Adipose tissue (tissue), 3 donors: ENCODE measurements around the gene ARHGAP29. TPM values are rescaled to one million over a fixed set of nuclear protein-coding genes. Genes with fewer than 3 reads are reported as not detected.

Experiments
- H3K27ac ChIP-seq: one replicate; pipeline ENCODE4 v1.5.1; 2013; ENCODE audit warnings: low read depth, low read length
- WGBS, 3 donors: extraction: QIAGEN DNeasy Blood & Tissue Kit; methylation state at CpG; one replicate each; pipeline ENCODE4 v1.1.7; 2013; 5-methylcytosine and 5-hydroxymethylcytosine counted together
- polyA plus RNA-seq, 3 donors: library from polyadenylated mRNA; stranded (reverse); fragments of 200-250 nt; gene quantifications; one replicate each; pipeline ENCODE4 v1.2.3, GENCODE V29; 2013
- donor health status: healthy with polysubstance abuse.
- donor health status: Bipolar disorder and iron deficiency.
- donor health status: healthy.

The ARHGAP29 gene
- polyA plus RNA-seq, 3 donors: 5.0 to 19.2 (median 18.3) TPM

DNA sequence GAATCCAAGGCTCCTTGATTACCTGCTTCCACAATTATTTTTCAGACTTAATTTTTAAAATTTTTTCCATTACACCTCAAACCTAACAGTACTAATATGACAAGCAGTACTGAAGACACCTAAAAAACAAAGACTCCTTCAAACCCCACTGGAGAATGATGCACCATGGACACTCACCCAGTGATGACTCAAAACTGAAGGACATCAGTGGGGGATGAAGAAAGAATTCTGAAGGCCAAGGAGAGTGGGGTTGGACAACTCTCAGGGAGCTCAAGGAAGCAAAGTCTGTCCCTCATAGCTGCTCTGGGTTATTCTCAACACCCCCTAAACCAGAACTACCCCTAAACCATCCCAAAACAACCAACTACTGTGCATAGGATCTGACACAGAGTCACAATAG is 2.4 kb upstream of the ARHGAP29 start:
- no peak overlapping the region for H3K27ac ChIP-seq

DNA sequence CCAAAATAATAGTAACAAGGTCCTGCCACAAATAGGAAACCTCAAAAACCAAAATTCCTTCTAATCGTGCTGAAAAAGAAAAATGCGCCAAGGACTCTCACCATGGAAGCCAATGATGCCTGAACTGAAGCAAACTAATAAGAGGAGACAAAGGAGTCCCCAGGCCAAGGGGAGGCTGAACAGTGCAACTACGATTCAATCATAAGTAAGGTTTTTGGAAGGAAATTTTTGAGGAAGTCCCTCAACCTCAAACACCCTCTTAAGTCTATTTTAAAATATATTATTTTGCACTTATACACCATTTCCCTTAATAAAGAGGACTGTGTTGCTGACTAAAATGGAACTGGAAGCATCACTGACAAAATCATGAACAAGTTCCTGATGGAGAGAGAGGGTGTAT is 1.7 kb upstream of the ARHGAP29 start:
- 44 to 70% (median 55%) methylated on average over 3 of the region's 3 CpGs for WGBS, 3 donors
- H3K27ac ChIP-seq: no peak overlapping the region

DNA sequence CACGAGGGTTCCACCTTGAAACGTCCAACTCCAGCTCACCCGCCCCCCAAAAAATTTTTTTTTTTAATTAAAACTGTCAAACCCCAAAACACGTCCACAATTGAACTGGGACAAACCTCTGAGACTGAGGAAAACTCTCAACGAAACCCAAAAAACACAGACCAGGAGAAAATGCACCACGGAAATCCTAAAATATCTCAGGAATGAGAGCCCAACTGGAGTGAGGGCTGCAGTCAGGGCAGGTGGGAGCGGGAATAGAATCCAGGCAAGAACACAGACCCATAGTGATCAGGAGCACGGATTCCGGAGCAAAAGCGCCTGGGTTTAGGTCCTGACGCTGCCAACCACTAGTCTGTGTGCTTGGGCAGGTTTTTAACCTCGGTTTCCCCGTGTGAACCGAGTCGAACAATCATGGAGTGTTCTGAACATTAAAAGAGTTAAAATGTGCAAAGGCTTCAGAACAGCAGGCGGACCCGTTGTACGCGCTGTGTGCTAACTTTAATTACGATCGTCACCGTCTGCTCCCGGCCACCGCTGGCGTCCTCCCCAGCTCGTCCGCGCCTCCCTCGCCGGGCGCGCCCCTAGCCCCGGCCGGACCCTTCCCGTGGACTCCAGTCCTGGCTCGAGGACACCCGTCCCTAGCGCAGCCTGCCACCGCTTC is 624 bp downstream of the ARHGAP29 start:
- WGBS, 3 donors: 0 to 1% (median 1%) methylated on average over 39 of the region's 39 CpGs
- H3K27ac ChIP-seq: no peak overlapping the region

DNA sequence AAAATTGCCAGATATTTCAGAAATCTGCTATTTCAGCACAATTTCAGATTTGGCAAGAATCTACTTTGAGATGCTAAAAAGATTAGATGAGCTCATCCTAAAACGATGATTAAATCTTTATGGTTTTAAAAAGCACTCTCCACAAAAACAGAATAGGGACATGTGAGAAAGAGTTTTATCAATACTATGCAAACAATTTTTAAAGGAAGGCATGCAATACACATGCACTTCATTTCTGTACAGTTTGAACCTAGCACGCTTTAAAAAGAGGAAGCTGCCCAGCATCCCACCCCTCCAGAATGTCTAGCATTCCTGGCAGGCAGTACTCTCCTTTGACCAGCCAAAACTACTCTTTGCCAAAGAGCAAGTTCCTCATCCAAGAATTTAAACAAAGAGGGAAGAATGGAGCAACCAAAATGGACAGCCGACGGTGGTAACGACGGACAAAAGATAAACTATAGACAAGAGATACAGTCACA is 1.3 kb downstream of the ARHGAP29 start:
- no peak overlapping the region for H3K27ac ChIP-seq
- WGBS, 3 donors: 0 to 10% (median 0%) methylated on average over 6 of the region's 6 CpGs

DNA sequence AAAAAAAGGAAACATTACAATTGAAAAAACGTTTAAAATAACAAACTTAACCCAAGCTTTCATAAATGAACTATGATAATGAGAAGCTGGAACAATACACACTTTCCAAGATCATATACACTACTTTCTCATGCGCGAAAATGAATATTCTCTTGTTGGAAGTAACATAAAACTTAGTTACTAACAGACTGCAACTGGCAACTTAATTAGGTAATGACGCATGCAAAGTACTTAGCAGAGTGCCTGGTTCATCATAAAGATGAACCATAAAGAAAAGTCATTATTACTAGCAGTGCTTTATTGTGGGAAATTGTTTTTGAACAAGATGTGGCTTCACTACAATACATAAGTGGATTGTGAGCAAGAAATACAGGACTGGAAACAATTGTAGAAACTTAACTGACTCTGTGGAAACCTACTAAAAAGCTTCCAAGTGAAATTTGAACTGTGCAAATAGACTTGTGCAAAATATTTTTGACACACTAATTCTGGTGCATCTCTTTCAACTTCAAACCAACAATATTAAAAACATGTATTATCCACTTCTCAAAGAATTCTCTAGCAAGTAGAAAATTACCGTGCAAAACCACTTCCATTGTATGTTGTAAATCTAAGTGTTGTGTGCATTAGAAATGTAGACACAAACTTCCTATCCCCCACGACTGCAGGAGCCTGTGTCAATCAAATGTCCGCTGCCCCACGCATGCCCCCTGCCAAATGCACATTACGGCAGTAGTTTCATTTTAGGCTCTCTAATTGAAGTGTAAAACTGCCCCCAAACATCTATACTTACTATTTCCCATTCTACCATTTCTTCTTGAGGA is 2.0 kb downstream of the ARHGAP29 start:
- H3K27ac ChIP-seq: no peak overlapping the region
- WGBS, 3 donors: 21 to 43% (median 21%) methylated on average over 9 of the region's 9 CpGs

DNA sequence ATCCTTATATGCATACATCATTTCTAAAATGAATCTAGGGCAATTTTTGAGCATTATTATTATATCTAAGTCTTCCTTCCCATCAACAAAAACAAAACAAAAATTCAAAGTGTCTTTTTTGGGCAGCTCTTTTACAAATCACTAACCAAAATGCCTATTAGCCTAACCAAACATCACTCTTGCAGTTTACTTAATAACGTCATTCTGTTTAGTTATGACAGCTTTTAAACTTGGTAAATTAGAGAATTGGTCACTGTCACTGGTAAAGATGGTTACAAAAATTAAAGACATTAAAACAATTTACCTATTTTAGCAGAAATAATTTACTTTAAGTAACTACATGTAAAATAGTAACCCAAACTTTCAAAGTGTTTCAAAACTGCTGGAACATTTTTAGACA is 2.8 kb downstream of the ARHGAP29 start:
- WGBS, 3 donors: 36 to 54% (median 52%) methylated on average over 1 of the region's 1 CpG
- H3K27ac ChIP-seq: no peak overlapping the region

DNA sequence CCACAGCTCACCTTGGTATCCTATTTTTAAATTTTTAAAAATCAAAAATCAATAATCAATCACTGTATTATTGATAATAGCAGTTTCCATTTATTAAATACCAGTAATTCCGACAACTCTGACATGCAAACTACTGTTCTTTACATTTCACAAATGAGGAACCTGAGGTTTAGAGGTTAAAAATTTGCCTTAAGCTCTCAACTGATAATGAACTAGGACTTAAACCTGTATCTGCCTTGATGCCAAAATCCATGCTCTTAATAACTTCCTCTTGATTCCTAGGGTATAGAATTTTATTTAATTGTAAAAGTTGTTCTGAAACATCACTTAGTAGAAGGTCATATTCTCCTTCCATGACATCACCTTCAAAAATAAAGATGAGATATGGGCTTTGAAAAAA is 5.6 kb downstream of the ARHGAP29 start:
- 43 to 72% (median 58%) methylated on average over 1 of the region's 1 CpG for WGBS, 3 donors
- H3K27ac ChIP-seq: no peak overlapping the region

DNA sequence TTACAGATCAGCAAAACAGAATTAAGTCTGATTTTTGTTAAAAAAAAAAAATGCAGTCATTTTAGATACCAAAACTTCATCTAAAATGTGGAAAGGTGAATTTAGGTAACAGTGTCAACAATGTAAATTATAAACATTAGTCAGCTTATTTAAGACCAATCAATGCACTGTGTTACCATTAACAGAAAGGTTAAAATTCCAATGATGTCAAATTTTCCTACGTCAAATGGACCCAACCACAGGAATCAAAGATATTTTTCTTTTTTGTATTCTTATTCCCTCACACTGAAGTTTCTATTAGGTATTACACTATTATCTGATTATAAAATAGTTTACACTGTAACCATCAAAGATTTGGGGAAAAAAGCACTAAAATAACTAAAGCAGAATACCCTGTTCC is 6.5 kb downstream of the ARHGAP29 start:
- H3K27ac ChIP-seq: no peak overlapping the region
- WGBS, 3 donors: 76 to 78% (median 76%) methylated on average over 1 of the region's 1 CpG

DNA sequence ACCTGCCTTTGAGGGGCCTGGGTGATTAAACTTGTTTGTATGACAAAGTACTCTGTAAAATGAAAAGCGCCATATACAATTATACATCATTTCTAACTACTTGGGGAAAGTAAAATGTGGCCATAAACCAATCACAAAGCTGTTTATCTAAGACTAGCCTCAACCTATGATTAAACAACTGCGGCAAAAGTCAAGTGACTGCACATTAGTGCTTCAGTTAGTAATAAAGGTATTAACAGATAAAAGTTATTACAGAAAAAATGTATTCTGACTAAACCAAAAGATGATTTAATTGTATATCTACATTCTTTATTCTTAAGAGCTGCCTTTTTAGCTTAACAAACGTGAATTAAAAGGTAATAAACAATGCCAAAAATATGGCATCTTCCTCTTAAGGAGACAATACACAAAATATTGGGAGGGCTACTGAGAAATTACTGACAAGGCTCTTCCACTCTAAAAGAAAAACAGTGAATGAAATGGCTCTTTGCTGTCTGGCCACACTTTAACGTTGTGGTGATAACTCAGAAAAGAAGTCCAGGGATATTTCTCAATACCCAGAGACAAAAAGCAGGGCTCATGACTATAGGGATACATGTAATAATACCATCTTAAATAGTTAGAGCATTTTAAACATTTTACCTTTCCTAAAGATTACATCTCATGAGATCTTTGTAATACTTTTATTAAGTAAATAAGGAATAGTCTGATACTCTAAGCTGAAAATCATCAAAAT is 8.6 kb downstream of the ARHGAP29 start:
- WGBS, 3 donors: 67 to 74% (median 67%) methylated on average over 4 of the region's 4 CpGs
- H3K27ac ChIP-seq: no peak overlapping the region

DNA sequence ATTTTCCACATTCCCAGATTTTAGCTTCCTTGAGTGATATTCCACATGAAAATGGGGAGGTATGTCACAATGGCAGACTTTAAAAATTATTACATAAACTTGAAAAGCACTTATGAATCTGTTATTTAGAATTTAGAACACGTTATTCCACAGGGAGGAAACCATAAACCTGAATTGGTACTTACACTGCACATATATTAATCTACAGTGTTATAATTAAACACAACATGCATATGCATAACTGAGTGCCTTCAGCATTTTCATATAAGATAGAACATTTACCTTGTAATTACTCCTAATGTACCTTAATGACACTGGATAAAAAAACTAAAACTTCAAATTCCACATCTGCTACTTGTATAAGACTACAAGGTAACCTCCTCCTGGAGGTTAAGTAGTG is 9.8 kb downstream of the ARHGAP29 start:
- H3K27ac ChIP-seq: no peak overlapping the region
- 64 to 79% (median 75%) methylated on average over 1 of the region's 1 CpG for WGBS, 3 donors

DNA sequence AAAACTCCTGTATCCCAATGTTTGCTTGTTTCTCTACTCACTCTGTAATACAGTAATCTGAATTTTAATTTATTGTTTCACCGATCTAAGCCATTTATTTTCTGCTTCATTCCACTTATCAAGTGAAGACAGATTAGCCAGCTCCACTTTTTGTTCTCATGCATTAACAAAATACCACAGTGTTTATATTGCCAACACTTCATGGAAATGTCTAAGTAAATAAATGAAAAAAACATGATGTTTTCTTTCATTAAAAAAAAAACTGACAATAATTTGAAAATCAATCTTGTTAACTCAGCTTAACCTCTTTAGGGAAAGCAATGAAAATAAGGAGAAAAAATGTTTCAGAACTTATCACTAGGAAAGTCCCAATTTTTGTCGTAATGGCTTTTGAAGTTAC is 11.5 kb downstream of the ARHGAP29 start:
- 66 to 78% (median 73%) methylated on average over 2 of the region's 2 CpGs for WGBS, 3 donors
- H3K27ac ChIP-seq: no peak overlapping the region

DNA sequence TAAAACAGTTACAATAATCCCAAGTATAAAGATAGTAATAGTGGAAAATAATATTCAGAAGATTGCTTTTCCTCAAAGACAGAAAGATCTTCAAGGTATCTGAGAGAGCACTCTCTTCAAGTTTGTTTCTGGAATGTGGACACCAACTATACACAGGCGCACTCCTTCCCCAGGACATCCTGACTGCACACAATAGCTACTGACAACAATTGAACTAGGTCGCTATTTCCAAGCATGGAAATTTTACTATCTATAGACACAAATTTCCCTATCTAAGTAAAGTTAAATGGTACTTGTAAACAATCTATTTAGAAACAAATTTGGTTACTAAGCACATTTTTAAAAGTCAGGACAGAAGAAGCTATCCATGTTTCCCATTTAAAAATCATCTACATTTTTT is 19.1 kb downstream of the ARHGAP29 start:
- 57 to 82% (median 61%) methylated on average over 2 of the region's 2 CpGs for WGBS, 3 donors
- no peak overlapping the region for H3K27ac ChIP-seq

DNA sequence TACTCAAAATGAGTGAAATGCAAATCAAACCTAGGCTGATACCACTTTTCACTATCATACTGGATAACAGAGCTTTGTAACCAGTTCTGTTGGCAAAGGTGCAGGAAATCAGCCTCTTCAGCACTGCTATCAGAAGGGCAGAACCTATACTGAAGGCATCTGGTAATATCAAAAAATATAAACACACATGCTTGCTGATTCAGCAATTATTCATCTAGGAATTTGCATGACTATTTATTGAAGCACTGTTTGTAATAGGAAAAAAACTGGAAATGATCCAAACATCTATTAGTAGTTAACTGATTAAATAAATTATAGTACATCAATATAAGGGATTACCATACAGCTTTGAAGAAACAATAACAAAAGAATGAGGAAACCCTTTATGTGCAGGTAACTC is 21.4 kb downstream of the ARHGAP29 start:
- H3K27ac ChIP-seq: no peak overlapping the region

DNA sequence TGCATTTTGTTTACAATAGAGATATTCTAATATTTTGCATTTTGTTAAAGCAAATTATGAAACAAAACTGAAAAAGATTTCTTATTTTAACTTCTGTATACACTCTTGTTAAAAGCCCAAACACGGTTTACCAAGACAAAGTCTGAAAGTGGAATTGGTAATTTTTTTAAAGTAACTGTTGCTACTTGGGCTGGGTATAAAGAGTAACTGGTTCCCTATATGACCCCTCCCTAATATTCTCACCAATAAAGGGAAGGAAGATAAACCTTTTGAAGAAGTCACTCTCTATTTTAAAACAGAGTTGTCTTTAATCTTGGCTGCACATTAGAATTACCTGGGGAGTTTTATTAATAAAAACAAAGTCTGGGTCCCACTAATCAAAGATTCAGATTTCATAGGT is 27.4 kb downstream of the ARHGAP29 start:
- WGBS, 3 donors: 93 to 97% (median 96%) methylated on average over 1 of the region's 1 CpG
- H3K27ac ChIP-seq: no peak overlapping the region

DNA sequence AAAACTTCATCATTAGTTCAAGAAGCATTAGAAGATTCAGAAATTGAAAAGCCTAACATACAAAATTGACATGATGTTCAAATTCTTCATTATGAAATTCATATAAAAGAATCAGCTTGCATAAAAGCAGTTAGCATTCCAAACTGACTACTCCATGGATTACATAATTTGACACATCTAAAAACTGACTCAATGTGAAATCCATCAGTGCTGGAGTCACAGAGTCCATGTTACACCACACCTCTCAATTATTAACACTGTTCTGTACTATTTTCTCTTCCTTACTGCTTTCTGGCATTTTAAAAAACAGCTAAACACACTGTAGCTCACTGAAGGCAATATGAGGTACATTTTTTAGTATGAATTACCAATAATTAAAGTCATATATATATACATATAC is 28.0 kb downstream of the ARHGAP29 start:
- no peak overlapping the region for H3K27ac ChIP-seq

DNA sequence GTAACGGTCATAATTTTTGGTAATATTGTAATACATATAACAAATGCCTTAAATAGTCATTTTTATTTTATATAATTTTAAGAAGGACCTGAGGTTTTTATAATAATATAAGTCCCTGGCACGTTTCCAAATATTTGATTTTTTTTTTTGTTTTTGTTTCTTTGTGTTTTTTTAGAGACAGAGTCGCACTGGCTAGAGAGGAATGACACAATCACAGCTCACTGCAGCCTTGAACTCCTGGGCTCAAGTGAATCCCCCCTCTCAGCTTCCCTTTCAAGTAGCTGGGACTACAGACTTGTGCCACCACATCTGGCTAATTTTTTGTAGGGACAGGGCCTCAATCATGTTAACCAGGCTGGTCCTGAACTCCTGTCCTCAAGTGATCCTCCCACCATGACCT is 29.7 kb downstream of the ARHGAP29 start:
- 65 to 75% (median 74%) methylated on average over 3 of the region's 3 CpGs for whole genome bisulfite sequencing, 3 donors
- no peak overlapping the region for H3K27ac ChIP-seq

DNA sequence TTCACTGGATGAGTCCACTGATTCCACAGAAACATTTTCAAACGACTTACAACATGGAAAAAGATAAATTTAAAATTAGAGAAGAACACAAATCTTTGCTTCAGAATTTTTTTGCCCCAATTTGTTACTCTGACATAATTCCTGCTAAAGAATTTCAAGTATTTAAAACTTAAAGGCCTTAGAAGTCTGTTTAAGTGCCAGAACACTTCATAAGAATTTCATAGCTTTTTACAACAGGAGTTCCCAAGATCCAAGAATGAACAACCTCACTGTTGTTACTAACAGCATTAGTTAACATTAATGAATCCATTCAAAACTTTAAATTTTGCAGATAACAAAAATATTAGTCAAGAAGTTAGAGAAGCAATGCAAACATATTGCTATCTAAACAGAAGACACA is 31.7 kb downstream of the ARHGAP29 start:
- no peak overlapping the region for H3K27ac ChIP-seq
- WGBS, 3 donors: 45 to 52% (median 47%) methylated on average over 1 of the region's 1 CpG

DNA sequence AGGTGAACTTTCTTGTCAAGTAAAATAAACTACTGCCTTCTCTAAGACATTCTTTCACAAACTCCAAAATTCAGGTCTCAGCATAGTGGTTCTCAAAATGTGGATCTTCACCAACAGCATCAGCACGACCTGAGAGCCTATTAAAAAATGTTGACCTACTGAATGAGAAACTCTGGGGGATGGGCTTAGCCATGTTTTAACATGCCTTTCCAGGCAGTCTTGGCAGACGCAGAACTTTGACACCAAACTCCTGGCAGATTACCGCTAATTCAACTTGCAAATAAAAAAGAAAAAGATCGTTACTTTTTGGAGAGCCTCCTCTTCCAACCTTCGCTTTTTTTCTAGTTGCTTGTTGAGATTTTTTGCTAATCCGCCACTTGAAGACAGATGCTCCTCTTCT is 35.1 kb downstream of the ARHGAP29 start:
- no peak overlapping the region for H3K27ac ChIP-seq
- 89 to 93% (median 90%) methylated on average over 6 of the region's 6 CpGs for WGBS, 3 donors

DNA sequence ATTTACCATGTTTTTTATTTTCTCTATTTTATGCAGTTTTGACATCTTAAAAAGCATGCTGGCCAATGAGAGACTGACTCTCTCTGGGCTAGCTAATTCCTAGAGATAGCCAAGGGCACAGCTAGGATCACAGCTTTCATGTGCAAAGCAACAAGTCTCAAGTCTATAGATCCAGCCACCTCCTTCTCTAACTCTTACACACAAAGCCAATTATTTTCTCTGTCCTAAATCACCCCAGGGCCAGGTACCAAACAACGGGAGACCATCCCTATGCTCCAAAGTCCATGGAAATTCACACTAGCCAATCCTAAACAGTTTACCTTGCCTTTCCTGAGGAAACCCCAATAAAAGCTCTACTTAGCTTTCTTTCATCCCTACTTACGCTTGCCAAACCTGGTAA is 38.0 kb downstream of the ARHGAP29 start:
- WGBS, 3 donors: 79 to 93% (median 89%) methylated on average over 2 of the region's 2 CpGs
- H3K27ac ChIP-seq: no peak overlapping the region
